NCI-H1048 (cell line): ENCODE data around the gene EFNB1.

Experiments
- DNase-seq: peaks from one replicate; lab custom pipeline; 2025; lab: John Stamatoyannopoulos, UW

Gene EFNB1

GRCh38 chrX:68827848-68828624, 785 bp upstream of the EFNB1 start:
- no peak for DNase-seq

GRCh38 chrX:68829582-68830418, 979 bp downstream of the EFNB1 start:
- no peak for DNase-seq

DNA sequence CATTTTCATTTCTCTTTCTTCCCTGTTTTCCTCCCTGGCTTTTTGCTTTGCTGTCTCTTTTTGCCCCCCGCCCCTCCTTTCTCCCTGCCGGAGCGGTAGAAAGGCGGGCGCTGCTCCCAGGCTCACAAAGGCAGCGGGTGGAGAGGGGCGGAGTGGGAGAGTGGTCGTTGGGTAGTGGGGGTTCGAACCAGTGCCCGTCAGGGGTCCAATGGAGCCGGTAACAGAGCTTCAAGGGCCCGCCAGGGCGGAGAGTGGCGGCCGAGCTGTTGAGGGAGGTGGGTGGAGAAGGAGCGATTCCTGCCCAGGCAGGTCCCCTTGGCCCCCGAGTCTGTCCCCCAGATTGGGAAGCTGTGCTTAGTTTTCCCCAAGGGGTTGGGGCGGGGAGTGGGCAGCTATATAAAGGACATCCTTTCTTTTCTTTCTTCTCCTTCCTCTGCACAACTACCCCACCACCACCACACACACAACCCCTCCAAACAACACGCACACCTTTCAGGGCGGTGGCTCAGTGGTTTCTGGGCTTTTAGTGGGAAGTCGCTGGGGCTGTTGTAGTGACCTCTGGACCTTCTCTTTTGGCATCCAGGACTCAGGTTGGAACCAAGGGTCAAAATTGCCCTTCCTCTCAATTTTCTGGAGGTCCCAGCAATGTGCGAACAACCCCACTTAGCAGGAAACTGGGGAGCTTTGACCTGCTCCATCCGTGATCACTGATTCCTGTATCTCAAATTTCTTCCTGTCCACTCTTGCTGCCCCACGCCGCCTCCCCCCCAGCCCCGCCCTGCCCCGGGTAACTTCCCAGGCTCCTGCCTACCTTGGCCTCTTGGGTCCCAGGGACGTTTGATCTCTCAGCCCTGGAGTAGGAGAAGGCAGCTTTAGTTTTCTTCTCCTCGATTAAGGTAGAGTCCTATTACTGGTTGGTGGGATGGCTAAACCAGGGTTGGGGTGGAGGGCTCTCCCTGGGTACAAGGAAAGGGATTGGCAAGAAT, 1.9 kb downstream of the EFNB1 start:
- no peak for DNase-seq

DNA sequence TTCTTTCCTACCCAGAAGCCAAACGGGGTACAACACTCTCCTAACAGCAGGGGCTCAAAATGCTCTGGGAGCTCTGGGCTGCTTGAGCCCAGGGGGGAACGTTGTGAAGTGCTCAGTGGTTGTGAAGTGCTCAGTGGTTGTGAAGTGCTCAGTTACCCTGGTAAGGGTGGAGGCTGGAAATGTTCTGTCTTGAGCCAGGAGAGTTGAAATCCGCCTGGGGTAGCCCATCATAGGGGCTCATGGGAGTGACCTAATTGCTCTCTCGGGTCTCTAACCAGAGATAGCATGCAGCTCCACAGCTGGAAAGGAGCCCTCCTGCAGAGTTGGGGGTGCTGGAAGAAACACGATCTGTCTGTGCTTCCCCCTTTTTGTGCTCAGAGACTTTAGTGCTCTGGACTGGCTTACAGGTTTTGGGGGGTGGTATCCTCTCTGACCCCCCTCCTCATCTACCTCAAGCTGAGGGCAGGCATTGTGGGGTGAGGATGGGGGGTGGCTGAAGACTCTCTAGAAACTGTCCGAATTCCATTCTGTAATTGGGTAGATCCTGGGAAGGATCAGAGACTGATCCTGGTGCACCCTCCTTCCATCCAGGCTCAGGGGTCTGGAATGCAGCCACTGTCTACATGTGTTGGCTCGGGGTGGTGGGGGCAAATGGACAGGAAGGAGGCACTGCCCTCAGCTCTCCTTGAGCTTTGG, 2.7 kb downstream of the EFNB1 start:
- no peak for DNase-seq

DNA sequence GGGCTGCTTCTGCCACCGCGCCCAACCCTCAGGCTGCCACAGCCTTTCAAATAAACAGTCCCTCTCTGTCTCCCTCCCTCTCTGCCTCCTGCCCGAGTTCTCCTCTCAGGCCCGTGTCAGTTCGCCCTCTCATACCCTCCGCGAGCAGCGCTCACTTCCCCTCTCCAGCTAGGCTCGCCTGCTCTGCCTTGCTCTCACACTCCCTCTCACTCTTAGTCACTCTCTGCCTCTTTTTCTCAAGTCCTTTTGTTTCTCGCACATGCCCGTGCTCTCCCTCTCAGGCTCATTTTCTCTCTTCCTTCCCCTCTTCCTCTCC, 3.2 kb downstream of the EFNB1 start:
- DNase-seq: no peak

- DNase-seq: no peak
These were observed 4.0 kb downstream of the EFNB1 start for GRCh38 chrX:68832516-68833447.

- DNase-seq: no peak
These were observed 4.6 kb downstream of the EFNB1 start for GRCh38 chrX:68833448-68833805.

DNA sequence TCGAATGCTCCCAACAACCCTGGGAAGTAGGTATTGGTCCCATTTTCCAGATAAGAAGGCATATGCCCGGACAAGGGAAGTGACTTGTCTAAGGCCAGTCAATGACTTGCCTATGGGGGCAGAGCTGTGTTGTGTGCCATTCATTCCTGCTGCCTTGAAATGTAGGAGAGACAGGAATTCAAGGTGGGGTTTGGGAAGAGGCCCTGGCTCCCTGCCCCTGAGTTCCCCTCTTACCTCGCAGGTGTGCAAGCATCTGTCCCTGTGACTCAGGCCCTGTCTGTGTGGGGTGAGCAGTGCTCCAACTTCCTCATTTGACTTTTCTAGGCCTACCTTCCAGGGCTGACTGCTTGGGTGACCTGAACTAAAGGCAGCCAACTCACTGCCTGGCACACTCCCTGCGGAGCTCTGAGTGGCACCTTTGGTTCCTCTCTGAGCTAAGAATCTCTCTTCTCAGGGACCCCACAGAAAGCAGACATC, 5.1 kb downstream of the EFNB1 start:
- no peak for DNase-seq

GRCh38 chrX:68834371-68835103, 5.7 kb downstream of the EFNB1 start:
- no peak for DNase-seq

DNA sequence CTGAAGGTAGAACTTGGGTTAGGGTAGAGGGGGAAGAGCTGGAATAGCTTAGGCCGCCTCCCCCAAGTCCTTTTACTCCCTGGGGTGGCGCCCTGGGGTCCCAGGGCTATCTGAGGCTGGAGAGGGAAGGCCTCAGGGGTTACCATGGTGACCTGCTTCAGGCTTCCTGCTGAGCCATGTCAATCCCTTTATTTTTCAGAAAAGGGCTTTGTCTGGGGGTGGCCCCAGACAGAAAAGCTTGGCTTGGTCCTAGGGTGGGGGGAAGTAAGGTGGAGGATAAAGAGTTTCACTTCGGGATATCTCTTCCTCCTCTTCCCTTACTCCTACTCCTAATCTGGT, 6.3 kb downstream of the EFNB1 start:
- no peak for DNase-seq

- DNase-seq: no peak
These were observed 6.6 kb downstream of the EFNB1 start for GRCh38 chrX:68835468-68835867.

DNA sequence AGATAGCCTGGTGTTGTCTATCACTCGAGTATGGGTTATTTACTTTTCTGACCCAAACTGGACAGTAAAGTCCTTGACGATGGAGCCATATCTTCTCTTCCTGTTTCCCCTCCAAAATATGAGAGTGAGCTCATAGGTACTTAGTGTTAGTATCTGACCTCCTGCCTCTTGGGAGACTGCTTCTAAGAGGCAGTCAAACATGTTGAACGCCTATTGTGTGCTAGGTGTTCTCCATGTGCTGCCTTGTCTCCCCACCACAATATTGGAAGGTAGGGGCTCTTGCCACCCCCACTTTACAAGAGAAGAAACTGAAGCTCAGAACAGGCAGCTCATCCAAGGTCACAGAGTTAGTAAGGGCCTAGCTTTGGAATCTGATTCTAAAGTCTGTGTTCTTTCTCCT, 8.3 kb downstream of the EFNB1 start:
- no peak for DNase-seq

DNA sequence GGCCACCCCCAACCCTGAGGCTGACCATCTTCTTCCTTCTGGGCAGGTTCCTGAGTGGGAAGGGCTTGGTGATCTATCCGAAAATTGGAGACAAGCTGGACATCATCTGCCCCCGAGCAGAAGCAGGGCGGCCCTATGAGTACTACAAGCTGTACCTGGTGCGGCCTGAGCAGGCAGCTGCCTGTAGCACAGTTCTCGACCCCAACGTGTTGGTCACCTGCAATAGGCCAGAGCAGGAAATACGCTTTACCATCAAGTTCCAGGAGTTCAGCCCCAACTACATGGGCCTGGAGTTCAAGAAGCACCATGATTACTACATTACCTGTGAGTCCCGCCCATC, 9.7 kb downstream of the EFNB1 start:
- DNase-seq: no peak

DNA sequence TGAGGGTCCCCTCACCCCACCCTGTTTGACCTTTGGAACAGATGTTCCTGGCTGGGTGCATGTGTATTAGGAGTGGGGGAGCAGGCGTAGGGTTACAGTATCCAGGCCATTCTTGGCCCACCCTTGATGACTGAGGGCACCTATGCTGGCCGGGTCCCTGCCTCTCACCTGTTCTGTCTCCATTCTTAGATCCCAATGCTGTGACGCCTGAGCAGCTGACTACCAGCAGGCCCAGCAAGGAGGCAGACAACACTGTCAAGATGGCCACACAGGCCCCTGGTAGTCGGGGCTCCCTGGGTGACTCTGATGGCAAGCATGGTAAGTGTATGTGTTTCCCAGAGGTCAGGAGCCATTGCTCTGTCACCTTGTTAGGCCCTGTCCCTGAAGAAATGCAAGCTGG, 10.9 kb downstream of the EFNB1 start:
- no peak for DNase-seq

- no peak for DNase-seq
These were observed 11.4 kb downstream of the EFNB1 start for GRCh38 chrX:68840256-68840655.

GRCh38 chrX:68841251-68842049, 12.6 kb downstream of the EFNB1 start:
- no peak for DNase-seq

- DNase-seq: no peak
These were observed 13.5 kb downstream of the EFNB1 start for GRCh38 chrX:68842351-68842750.

DNA sequence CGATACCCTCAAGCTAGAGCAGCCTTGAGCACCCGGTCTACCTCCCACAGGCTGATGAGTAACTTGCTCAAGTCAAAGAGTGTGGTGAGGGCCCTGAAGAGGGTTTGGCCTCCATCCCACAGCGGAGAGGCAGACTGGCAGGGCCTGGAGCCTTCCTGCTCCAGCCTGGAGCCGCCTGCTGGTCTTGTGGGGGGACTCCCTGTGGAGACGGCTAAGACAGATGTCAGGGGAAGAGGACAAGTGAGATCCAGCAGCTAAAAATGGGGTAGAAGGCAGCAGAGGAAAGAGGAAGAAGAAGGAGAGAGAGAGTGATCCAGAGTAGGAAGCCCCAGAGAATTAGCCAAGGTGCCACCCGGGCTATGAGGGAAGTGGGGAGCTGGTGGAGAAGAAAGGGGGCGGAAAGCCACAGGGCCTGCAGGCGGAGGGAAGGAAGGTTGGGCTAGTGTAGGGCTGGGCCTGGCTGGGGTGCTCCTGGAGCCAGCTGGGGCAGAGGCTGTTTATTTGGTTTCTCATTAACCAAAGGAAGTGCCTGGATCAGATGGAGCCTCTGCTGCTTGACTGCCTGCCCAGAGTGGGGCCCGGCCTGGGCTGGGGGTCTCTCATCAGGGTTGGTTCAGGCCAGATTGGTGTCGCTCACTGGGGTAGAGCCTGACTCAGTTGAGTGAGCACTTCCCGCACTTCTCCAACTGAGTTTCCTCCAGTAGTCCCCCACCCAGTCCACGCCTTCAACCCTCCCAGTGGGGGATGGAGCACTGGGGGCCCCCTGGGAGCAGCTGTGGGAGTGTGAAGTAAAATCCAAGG, 14.2 kb downstream of the EFNB1 start:
- no peak for DNase-seq
